Stomach (tissue), 4 donors: ENCODE measurements around the gene FAM124A.

Experiments used
- POLR2AphosphoS5 ChIP-seq, 3 donors: sonication (generic); formaldehyde crosslinking; IDR thresholded peaks; one replicate each; pipeline ENCODE4 v1.6.1; 2016; ENCODE audit warnings: antibody characterized with exemption in 3 of 3
- TF ChIP-seq, protein P1 (sequence below), 7 experiments: fragments of 450-650 bp in 4 of 7; fragments of 200-600 bp in 3 of 7; sonication (generic) in 3 of 7; IDR thresholded peaks; one replicate each; pipeline ENCODE4 v1.5.1; 2016 to 2019; ENCODE audit warnings: antibody characterized with exemption in 7 of 7, control low read depth in 2 of 7, mild to moderate bottlenecking in 1 of 7

DNA sequence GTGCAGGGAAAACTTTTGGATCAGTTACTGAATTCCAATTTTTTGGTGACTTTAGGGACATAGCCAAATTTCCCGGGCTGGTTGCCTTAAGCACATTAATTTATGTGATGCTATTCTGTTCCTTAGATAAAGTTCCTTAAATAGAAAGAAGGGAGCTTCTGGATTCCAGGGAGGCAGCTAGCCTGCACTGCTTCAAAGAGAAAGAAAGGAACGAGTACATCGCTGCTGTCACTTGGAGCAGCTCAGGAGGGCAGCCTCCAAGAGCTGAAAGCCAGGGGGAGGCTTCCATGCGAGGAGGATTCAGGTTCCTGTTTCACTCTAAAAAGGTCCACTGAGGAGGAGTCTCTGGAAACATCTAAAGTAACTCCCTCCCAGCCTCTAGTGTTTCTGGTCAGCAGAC lies 55.7 kb downstream of the FAM124A start:
- TF ChIP-seq, protein P1, sequence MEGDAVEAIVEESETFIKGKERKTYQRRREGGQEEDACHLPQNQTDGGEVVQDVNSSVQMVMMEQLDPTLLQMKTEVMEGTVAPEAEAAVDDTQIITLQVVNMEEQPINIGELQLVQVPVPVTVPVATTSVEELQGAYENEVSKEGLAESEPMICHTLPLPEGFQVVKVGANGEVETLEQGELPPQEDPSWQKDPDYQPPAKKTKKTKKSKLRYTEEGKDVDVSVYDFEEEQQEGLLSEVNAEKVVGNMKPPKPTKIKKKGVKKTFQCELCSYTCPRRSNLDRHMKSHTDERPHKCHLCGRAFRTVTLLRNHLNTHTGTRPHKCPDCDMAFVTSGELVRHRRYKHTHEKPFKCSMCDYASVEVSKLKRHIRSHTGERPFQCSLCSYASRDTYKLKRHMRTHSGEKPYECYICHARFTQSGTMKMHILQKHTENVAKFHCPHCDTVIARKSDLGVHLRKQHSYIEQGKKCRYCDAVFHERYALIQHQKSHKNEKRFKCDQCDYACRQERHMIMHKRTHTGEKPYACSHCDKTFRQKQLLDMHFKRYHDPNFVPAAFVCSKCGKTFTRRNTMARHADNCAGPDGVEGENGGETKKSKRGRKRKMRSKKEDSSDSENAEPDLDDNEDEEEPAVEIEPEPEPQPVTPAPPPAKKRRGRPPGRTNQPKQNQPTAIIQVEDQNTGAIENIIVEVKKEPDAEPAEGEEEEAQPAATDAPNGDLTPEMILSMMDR (IDR thresholded peaks at IDR 0.05), result no peak
- no peak for TF ChIP-seq POLR2AphosphoS5 (IDR thresholded peaks at IDR 0.05)
